Mesenchymal stem cell (in vitro differentiated cells and primary cell): Measurements from ENCODE around the gene TTC23L.

ENCODE experiments used
- DNase-seq: peaks from one replicate; pipeline ENCODE4 v3.0.0-alpha.2; 2013
- H2AFZ ChIP-seq: one replicate; pipeline ENCODE4 v1.6.1; 2013; ENCODE audit warnings: low read depth, mild to moderate bottlenecking, control low read depth, inconsistent platforms, low read length, moderate library complexity
- H2AK5ac ChIP-seq: 2 replicates; pipeline ENCODE4 v1.6.1; 2013; ENCODE audit warnings: low read length, moderate library complexity, mild to moderate bottlenecking, inconsistent platforms; ENCODE audit not compliant: severe bottlenecking
- H2BK120ac ChIP-seq: one replicate; pipeline ENCODE4 v1.6.1; 2013; ENCODE audit warnings: low read depth, mild to moderate bottlenecking, inconsistent platforms, low read length, moderate library complexity
- H2BK12ac ChIP-seq, 2 experiments: one replicate each; pipeline ENCODE4 v1.6.1; 2013; ENCODE audit warnings: inconsistent platforms in 2 of 2, low read length in 2 of 2, mild to moderate bottlenecking in 2 of 2, moderate library complexity in 2 of 2, control low read depth in 1 of 2
- H2BK15ac ChIP-seq: one replicate; pipeline ENCODE4 v1.6.1; 2013; ENCODE audit warnings: mild to moderate bottlenecking, low read depth, inconsistent platforms; ENCODE audit not compliant: poor library complexity, severe bottlenecking
- H2BK5ac ChIP-seq: 2 replicates; pipeline ENCODE4 v1.6.1; 2013; ENCODE audit warnings: low read depth, mild to moderate bottlenecking, low read length, control low read depth, inconsistent platforms; ENCODE audit not compliant: poor library complexity, severe bottlenecking
- H3K14ac ChIP-seq, 2 experiments: one replicate each; pipeline ENCODE4 v1.6.1; 2013; ENCODE audit warnings: inconsistent platforms in 2 of 2, low read length in 2 of 2, control low read depth in 1 of 2, mild to moderate bottlenecking in 1 of 2, moderate library complexity in 1 of 2
- H3K18ac ChIP-seq, 2 experiments: one replicate each; pipeline ENCODE4 v1.6.1; 2013; ENCODE audit warnings: inconsistent platforms in 2 of 2, low read length in 2 of 2, control low read depth in 1 of 2, low read depth in 1 of 2, mild to moderate bottlenecking in 1 of 2
- H3K23ac ChIP-seq, 2 experiments: one replicate each; pipeline ENCODE4 v1.6.1; 2013; ENCODE audit warnings: inconsistent platforms in 2 of 2, low read length in 2 of 2, mild to moderate bottlenecking in 2 of 2, moderate library complexity in 2 of 2, control low read depth in 1 of 2
- H3K27ac ChIP-seq: 2 replicates; pipeline ENCODE4 v1.5.1; 2013; ENCODE audit warnings: mild to moderate bottlenecking, moderate library complexity, low read length, control low read depth, inconsistent platforms; ENCODE audit not compliant: poor library complexity, severe bottlenecking
- H3K27me3 ChIP-seq, 2 experiments: 2 replicates each; pipeline versions ENCODE4 v1.6.1 to v1.7.0; 2013; ENCODE audit warnings: low read length in 2 of 2, mild to moderate bottlenecking in 2 of 2, moderate library complexity in 2 of 2, control low read depth in 1 of 2, inconsistent platforms in 1 of 2; ENCODE audit not compliant: control insufficient read depth in 1 of 2, insufficient read depth in 1 of 2
- H3K36me3 ChIP-seq, 2 experiments: 2 replicates each; pipeline versions ENCODE4 v1.6.1 to v1.7.0; 2013; ENCODE audit warnings: low read length in 2 of 2, control low read depth in 1 of 2, inconsistent platforms in 1 of 2, low read depth in 1 of 2, mild to moderate bottlenecking in 1 of 2; ENCODE audit not compliant: insufficient read depth in 2 of 2, control insufficient read depth in 1 of 2
- H3K4ac ChIP-seq, 2 experiments: one replicate each; pipeline ENCODE4 v1.6.1; 2013; ENCODE audit warnings: inconsistent platforms in 2 of 2, low read length in 2 of 2, mild to moderate bottlenecking in 2 of 2, moderate library complexity in 2 of 2, control low read depth in 1 of 2, low read depth in 1 of 2
- H3K4me1 ChIP-seq: 2 replicates; pipeline ENCODE4 v1.6.1; 2013; ENCODE audit warnings: low read depth, low read length, control low read depth; ENCODE audit not compliant: control insufficient read depth, insufficient read depth
- H3K4me2 ChIP-seq: 2 replicates; pipeline ENCODE4 v1.6.1; 2013; ENCODE audit warnings: low read length, mild to moderate bottlenecking, inconsistent platforms; ENCODE audit not compliant: poor library complexity, severe bottlenecking
- H3K4me3 ChIP-seq, 2 experiments: 2 replicates each; pipeline versions ENCODE4 v1.5.1 to v1.7.0; 2013; ENCODE audit warnings: low read length in 2 of 2, mild to moderate bottlenecking in 2 of 2, control low read depth in 1 of 2, low read depth in 1 of 2; ENCODE audit not compliant: insufficient read depth in 1 of 2
- H3K79me1 ChIP-seq: replicated peaks from 2 replicates; pipeline ENCODE4 v1.6.1; 2013; ENCODE audit warnings: mild to moderate bottlenecking, control low read depth, low read length, inconsistent platforms; ENCODE audit not compliant: poor library complexity, severe bottlenecking
- H3K9ac ChIP-seq: 2 replicates; pipeline ENCODE4 v1.7.0; 2013; ENCODE audit warnings: mild to moderate bottlenecking, low read length, moderate library complexity
- H3K9me3 ChIP-seq: 2 replicates; pipeline ENCODE4 v1.7.0; 2013; ENCODE audit warnings: mild to moderate bottlenecking, low read length; ENCODE audit not compliant: control insufficient read depth
- H4K8ac ChIP-seq: one replicate; pipeline ENCODE4 v1.6.1; 2013; ENCODE audit warnings: inconsistent platforms, mild to moderate bottlenecking, low read length, moderate library complexity
- H4K91ac ChIP-seq: one replicate; pipeline ENCODE4 v1.6.1; 2013; ENCODE audit warnings: mild to moderate bottlenecking, low read length, inconsistent platforms
- WGBS: methylation state at CpG from one replicate; pipeline ENCODE4 v1.1.7; 2013; ENCODE audit warnings: mixed read lengths; 5-methylcytosine and 5-hydroxymethylcytosine counted together

Gene TTC23L

DNA sequence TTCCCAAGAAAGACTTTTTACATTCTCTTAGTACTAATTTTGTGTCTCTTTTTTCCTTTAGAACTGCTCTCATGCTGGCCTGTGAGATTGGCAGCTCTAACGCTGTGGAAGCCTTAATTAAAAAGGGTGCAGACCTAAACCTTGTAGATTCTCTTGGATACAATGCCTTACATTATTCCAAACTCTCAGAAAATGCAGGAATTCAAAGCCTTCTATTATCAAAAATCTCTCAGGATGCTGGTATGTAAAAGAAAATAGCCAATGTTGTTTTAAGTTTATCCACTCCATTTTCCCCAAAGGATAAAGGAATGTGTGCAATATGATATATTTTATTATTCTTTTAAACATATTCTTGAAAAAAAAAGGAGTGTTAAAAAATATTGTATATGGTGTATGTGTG lies 27.3 kb upstream of the TTC23L start:
- Histone ChIP-seq H3K79me1 (peaks cover 9% of the 10 kb centered on the region), H3K18ac (no peak overlapping the region), H4K91ac (no peak overlapping the region), H3K9me3 (no peaks in the 10 kb centered on the region), H3K27ac (peak overlapping the region; percentile 37), H3K27me3 (no peaks in the 10 kb centered on the region), H2BK120ac (no peak overlapping the region), H2BK12ac (no peak overlapping the region), H3K4ac (no peak overlapping the region), H3K9ac (peak overlapping the region; percentile 15), H2BK15ac (no peak overlapping the region), H3K4me2 (no peak overlapping the region), H2AK5ac (no peak overlapping the region), H3K14ac (no peak overlapping the region), H2BK5ac (no peak overlapping the region), H2AFZ (no peak overlapping the region), H3K4me1 (peaks cover 3% of the 10 kb centered on the region), H3K23ac (no peak overlapping the region), H3K36me3 (peaks cover 19 to 92% of the 10 kb centered on the region in 2 experiments), H4K8ac (no peak overlapping the region), H3K4me3 (no peak overlapping the region)
- WGBS: 100% methylated on average over 1 of the region's 1 CpG
- DNase-seq: no peak

DNA sequence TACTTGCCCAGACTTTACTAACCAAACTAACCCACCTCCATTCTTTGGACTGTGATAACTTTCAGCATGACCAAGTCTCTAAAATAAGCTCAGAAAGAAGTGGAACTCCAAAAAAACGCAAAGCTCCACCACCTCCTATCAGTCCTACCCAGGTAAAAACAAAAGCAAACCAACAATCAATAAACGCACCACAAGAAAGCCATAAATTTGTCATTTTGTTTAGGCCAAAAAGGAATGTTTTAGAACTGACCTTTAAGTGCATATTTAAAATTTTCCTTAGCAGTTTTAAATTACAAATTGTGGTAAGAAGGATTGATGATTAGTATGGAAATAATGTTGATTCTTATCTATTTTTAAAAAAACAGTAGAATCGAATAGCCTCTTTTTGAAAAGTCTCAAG lies 25.5 kb upstream of the TTC23L start:
- no peak overlapping the region for H2BK120ac ChIP-seq
- H3K4me2 ChIP-seq: no peak overlapping the region
- H3K36me3 ChIP-seq: peaks cover 14 to 89% of the 10 kb centered on the region in 2 experiments
- peaks cover 3% of the 10 kb centered on the region for H3K79me1 ChIP-seq
- H3K27me3 ChIP-seq: no peaks in the 10 kb centered on the region
- peaks cover 4% of the 10 kb centered on the region for H3K4me1 ChIP-seq
- no peak for DNase-seq
- no peak overlapping the region for H3K23ac ChIP-seq
- no peak overlapping the region for H4K8ac ChIP-seq
- H2BK5ac ChIP-seq: no peak overlapping the region
- no peak overlapping the region for H2AFZ ChIP-seq
- no peaks in the 10 kb centered on the region for H3K9me3 ChIP-seq
- no peak overlapping the region for H3K9ac ChIP-seq
- H2AK5ac ChIP-seq: no peak overlapping the region
- H3K27ac ChIP-seq: no peak overlapping the region
- 100% methylated on average over 1 of the region's 3 CpGs for WGBS
- H2BK12ac ChIP-seq: no peak overlapping the region
- H2BK15ac ChIP-seq: no peak overlapping the region
- no peak overlapping the region for H3K18ac ChIP-seq
- H3K4ac ChIP-seq: no peak overlapping the region
- H4K91ac ChIP-seq: no peak overlapping the region
- H3K14ac ChIP-seq: no peak overlapping the region
- H3K4me3 ChIP-seq: no peak overlapping the region

DNA sequence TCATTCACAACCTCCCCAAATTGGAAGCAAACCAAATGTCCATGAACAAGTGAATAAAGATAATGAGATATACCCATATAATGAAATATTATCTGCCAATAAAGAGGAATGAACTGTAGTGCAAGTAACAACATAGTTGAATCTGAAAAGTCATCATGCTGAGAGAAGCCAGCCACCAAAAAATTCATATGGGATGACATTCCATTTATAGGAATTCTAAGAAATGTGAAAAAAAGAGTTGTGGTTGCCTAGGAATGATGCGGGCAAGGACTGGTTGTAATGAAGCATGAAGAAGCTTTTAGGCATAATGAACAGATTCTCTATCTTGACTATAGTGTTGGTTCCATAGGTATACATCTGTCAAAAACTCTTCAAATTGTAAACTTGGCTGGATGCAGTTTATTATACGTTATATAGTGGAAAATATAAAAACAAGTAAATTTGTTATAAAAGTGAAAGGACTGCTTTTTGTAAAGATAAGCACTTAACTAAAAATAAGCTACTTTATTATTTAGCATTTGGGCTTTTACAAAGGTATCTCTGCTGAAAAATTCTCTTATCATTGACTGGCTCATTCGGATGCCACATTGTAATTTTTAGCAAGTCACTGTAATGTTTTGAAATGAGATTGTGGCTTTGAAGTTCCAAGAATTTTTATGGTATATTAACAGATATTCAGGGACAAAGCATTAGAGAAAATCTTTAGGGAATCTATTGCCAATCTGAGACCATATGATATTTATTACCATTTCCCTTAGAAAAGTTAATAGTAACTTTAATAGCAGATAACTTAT lies 21.2 kb upstream of the TTC23L start:
- H2BK12ac ChIP-seq: no peak overlapping the region
- no peak overlapping the region for H2AK5ac ChIP-seq
- peaks cover 1% of the 10 kb centered on the region for H3K4me1 ChIP-seq
- H3K4me2 ChIP-seq: no peak overlapping the region
- no peaks in the 10 kb centered on the region for H3K9me3 ChIP-seq
- no peak overlapping the region for H3K4ac ChIP-seq
- H4K8ac ChIP-seq: no peak overlapping the region
- no peak overlapping the region for H3K14ac ChIP-seq
- 93% methylated on average over 2 of the region's 3 CpGs for WGBS
- no peak overlapping the region for H3K9ac ChIP-seq
- H3K79me1 ChIP-seq: peaks cover 5% of the 10 kb centered on the region
- no peak overlapping the region for H2BK15ac ChIP-seq
- no peak overlapping the region for H3K23ac ChIP-seq
- no peak overlapping the region for H2BK120ac ChIP-seq
- peak overlapping the region; percentile 84 for H3K27ac ChIP-seq
- H3K27me3 ChIP-seq: no peaks in the 10 kb centered on the region
- H2AFZ ChIP-seq: no peak overlapping the region
- peaks cover 7 to 84% of the 10 kb centered on the region in 2 experiments for H3K36me3 ChIP-seq
- no peak overlapping the region for H2BK5ac ChIP-seq
- DNase-seq: no peak
- H3K18ac ChIP-seq: no peak overlapping the region
- no peak overlapping the region for H3K4me3 ChIP-seq
- no peak overlapping the region for H4K91ac ChIP-seq

DNA sequence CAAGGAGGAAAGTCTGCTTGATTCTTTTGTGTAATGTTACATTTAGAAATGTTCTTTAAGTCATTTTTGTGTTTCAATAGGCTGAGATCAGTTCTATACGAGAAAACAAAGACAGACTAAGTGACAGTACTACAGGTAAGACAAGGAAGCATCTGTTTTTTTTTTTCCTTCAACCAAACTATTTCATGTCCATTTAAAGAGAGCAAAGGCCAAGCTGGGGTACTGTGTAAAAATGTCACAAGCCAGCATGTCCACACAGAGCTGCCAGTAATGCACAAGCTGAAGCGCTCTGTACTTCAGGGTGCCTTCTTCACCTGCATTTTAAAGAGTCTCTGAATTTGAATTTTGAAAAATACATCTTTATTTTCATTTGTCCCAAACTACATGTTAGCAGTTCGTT lies 20.2 kb upstream of the TTC23L start:
- peaks cover 5% of the 10 kb centered on the region for H3K79me1 ChIP-seq

More for the DNA sequence above, 20.2 kb upstream of the TTC23L start:
- Histone ChIP-seq H2BK120ac (no peak overlapping the region), H2BK5ac (no peak overlapping the region), H3K23ac (no peak overlapping the region), H3K4me2 (no peak overlapping the region), H4K91ac (no peak overlapping the region), H3K9me3 (no peaks in the 10 kb centered on the region), H3K36me3 (peaks cover 8 to 84% of the 10 kb centered on the region in 2 experiments), H3K27me3 (no peaks in the 10 kb centered on the region), H3K18ac (no peak overlapping the region), H2AK5ac (no peak overlapping the region), H3K4me1 (peaks cover 1% of the 10 kb centered on the region), H2BK15ac (no peak overlapping the region), H2BK12ac (no peak overlapping the region), H3K14ac (no peak overlapping the region), H3K27ac (no peak overlapping the region), H3K4me3 (no peak overlapping the region), H2AFZ (no peak overlapping the region), H3K9ac (no peak overlapping the region), H4K8ac (no peak overlapping the region), H3K4ac (no peak overlapping the region)
- WGBS: 67% methylated on average over 1 of the region's 3 CpGs
- DNase-seq: no peak
